ENCODE data around the gene KCND3.

DNA sequence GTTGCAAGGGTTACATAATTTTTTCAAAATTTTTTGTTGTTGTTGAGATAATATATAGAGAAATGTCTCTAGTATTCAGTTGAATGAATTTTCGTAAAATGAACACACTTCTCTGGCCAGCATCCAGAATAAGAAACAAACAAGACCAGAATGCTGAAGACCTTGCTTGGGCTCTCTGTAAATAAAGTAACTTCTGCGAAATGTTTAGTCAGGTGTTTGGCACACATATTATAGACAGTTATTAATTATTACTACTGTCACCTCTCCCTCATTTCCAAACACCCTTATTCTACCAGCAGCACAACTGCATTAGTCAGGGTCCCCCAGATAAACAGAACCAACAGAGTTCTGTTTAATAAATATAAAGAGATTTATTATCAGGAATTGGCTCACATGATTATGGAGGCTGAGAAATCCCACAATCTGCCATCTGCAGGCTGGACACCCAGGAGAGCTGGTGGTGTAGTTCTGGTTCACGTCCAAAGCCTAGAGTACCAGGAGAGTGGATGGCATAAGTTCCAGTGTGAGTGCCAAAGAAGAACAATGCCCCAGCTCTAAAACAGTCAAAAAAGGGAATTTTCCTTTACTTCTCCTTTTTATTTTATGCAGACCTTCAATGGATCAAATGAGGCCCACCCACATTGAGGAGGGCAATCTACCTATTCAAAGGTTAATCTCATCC is 44.1 kb upstream of the KCND3 start:
- TF ChIP-seq GATA3 (IDR thresholded peaks at IDR 0.05; ENCODE audit: low read depth, low read length), result no peak
- no peak for TF ChIP-seq GATA2 (IDR thresholded peaks at IDR 0.05; ENCODE audit: low read depth, low read length)
